Measurements from ENCODE around the gene CELF1.

Gene CELF1

GRCh38 chr11:47509077-47509536 is 43.8 kb downstream of the CELF1 start:
- DNase-seq (ENCODE audit: low spot score) = no peak

GRCh38 chr11:47508240-47508957 is 44.5 kb downstream of the CELF1 start:
- no peak for DNase-seq (ENCODE audit: low spot score)

- DNase-seq (ENCODE audit: low spot score) = no peak
Observed at GRCh38 chr11:47507563-47508239, 45.2 kb downstream of the CELF1 start.

GRCh38 chr11:47506795-47507562 is 46.0 kb downstream of the CELF1 start:
- DNase-seq (ENCODE audit: low spot score) = no peak

GRCh38 chr11:47506373-47506772 is 46.6 kb downstream of the CELF1 start:
- DNase-seq (ENCODE audit: low spot score) = no peak

GRCh38 chr11:47504910-47505309 is 48.0 kb downstream of the CELF1 start:
- no peak for DNase-seq (ENCODE audit: low spot score)

- no peak for DNase-seq (ENCODE audit: low spot score)
Observed at GRCh38 chr11:47503227-47503626, 49.7 kb downstream of the CELF1 start.

GRCh38 chr11:47502767-47503166 is 50.2 kb downstream of the CELF1 start:
- no peak for DNase-seq (ENCODE audit: low spot score)

GRCh38 chr11:47501101-47501500 is 51.8 kb downstream of the CELF1 start:
- no peak for DNase-seq (ENCODE audit: low spot score)

- no peak for DNase-seq (ENCODE audit: low spot score)
Observed at GRCh38 chr11:47500121-47500520, 52.8 kb downstream of the CELF1 start.

- DNase-seq (ENCODE audit: low spot score) = no peak
Observed at GRCh38 chr11:47499614-47500013, 53.3 kb downstream of the CELF1 start.

- DNase-seq (ENCODE audit: low spot score) = no peak
Observed at GRCh38 chr11:47499161-47499560, 53.8 kb downstream of the CELF1 start.

GRCh38 chr11:47498584-47499152 is 54.3 kb downstream of the CELF1 start:
- no peak for DNase-seq (ENCODE audit: low spot score)

- DNase-seq (ENCODE audit: low spot score) = no peak
Observed at GRCh38 chr11:47498149-47498548, 54.8 kb downstream of the CELF1 start.

GRCh38 chr11:47496808-47497207 is 56.1 kb downstream of the CELF1 start:
- DNase-seq (ENCODE audit: low spot score) = no peak

GRCh38 chr11:47495856-47496217 is 57.1 kb downstream of the CELF1 start:
- DNase-seq (ENCODE audit: low spot score) = no peak

GRCh38 chr11:47495011-47495855 is 57.7 kb downstream of the CELF1 start:
- DNase-seq (ENCODE audit: low spot score) = no peak

GRCh38 chr11:47489395-47489755 is 63.6 kb downstream of the CELF1 start:
- no peak for DNase-seq (ENCODE audit: low spot score)

GRCh38 chr11:47488674-47489394 is 64.1 kb downstream of the CELF1 start:
- DNase-seq (ENCODE audit: low spot score) = no peak

- no peak for DNase-seq (ENCODE audit: low spot score)
Observed at GRCh38 chr11:47488111-47488510, 64.8 kb downstream of the CELF1 start.

GRCh38 chr11:47487421-47487820 is 65.5 kb downstream of the CELF1 start:
- DNase-seq (ENCODE audit: low spot score) = no peak

Data from hepatic stellate cell (primary cell).